Mucosa of descending colon (tissue), 3 donors: ENCODE data around the gene HOXC6. TPM values are rescaled to one million over a fixed set of nuclear protein-coding genes. Genes with fewer than 3 reads are reported as not detected.
"Not testable (repeated sequence)": the region's sequence is repeated elsewhere in the genome, so short reads cannot be mapped to it uniquely, and the experiment has no call there.

ENCODE experiments used
- ATAC-seq: fragments of 200-7000 bp; cut with Tn5 transposase; one replicate; pipeline ENCODE4 v1.9.1; 2020; ENCODE audit warnings: mild to moderate bottlenecking, moderate library complexity
- DNase-seq, 3 donors: peaks; one replicate each; pipeline ENCODE4 v3.0.0-alpha.2; 2020
- H3K36me3 ChIP-seq: fragments of 200-600 bp; one replicate; pipeline ENCODE4 v1.8.0; 2021; ENCODE audit warnings: low read depth, mild to moderate bottlenecking
- H3K4me1 ChIP-seq: fragments of 200-600 bp; one replicate; pipeline ENCODE4 v1.8.0; 2021; ENCODE audit warnings: low read depth, mild to moderate bottlenecking
- H3K4me3 ChIP-seq: fragments of 200-600 bp; one replicate; pipeline ENCODE4 v1.8.0; 2021; ENCODE audit warnings: mild to moderate bottlenecking
- H3K9me3 ChIP-seq: fragments of 200-600 bp; one replicate; pipeline ENCODE4 v1.8.0; 2021; ENCODE audit warnings: mild to moderate bottlenecking
- CTCF ChIP-seq: fragments of 200-600 bp; IDR thresholded peaks from one replicate; pipeline ENCODE4 v1.8.0; 2022; ENCODE audit warnings: antibody characterized with exemption, mild to moderate bottlenecking
- intact Hi-C, 2 donors: fragments of 100-400 bp; cut with DNase I in 1 of 2; cut with micrococcal nuclease in 1 of 2; formaldehyde crosslinking; loops; one replicate each; pipeline versions ENCODE4 v1.11.0 to v1.11.1; 2022; cut with DNase I, micrococcal nuclease
- total RNA-seq, 3 donors: library from RNA; stranded (reverse); fragmentation: NEBNext Ultra II Directional in 2 of 3; extraction: Animal tissue kit (Norgen Biotek cat#: 25700) in 2 of 3; gene quantifications; one replicate each; pipeline versions ENCODE4 v1.2.1 to v1.2.4, GENCODE V29; 2021 to 2023
- donor health status: DM: no; HTN: no; CAD: no; lungs with moderate emphysema.
- donor health status: DM: no; HTN: no; CAD: no.
- donor health status: DM: no; HTN: yes; CAD: no.

The HOXC6 gene
- total RNA-seq, 3 donors from 2014 or later = 0.22 to 0.32 TPM; not detected in 1

- no peak for TF ChIP-seq CTCF
- DNase-seq = no peak
These were observed 11.9 kb downstream of the HOXC6 start for GRCh38 chr12:54040148-54040494.

GRCh38 chr12:54040648-54041047 lies 12.4 kb downstream of the HOXC6 start:
- no peaks in the 10 kb centered on the region for H3K4me1 ChIP-seq
- no peaks in the 10 kb centered on the region for H3K9me3 ChIP-seq
- ATAC-seq (no peak), DNase-seq (no peak)
- no peak overlapping the region for H3K4me3 ChIP-seq
- no peak for TF ChIP-seq CTCF
- intact Hi-C loops = no loop called here
- H3K36me3 ChIP-seq = no peaks in the 10 kb centered on the region

More at GRCh38 chr12:54040148-54040494, 11.9 kb downstream of the HOXC6 start:
- no peak for ATAC-seq
- Histone ChIP-seq H3K4me1 (no peaks in the 10 kb centered on the region), H3K36me3 (no peaks in the 10 kb centered on the region), H3K9me3 (no peaks in the 10 kb centered on the region), H3K4me3 (no peak overlapping the region)
- intact Hi-C loops = no loop called here

GRCh38 chr12:54041097-54041690 lies 13.0 kb downstream of the HOXC6 start:
- H3K9me3 ChIP-seq = no peaks in the 10 kb centered on the region
- H3K4me3 ChIP-seq = no peak overlapping the region
- DNase-seq (no peak), ATAC-seq (no peak)
- H3K4me1 ChIP-seq = no peaks in the 10 kb centered on the region
- H3K36me3 ChIP-seq = no peaks in the 10 kb centered on the region
- intact Hi-C loops = no loop called here
- TF ChIP-seq CTCF = no peak

GRCh38 chr12:54042033-54042432 lies 13.8 kb downstream of the HOXC6 start:
- DNase-seq, H3K4me3 ChIP-seq, H3K36me3 ChIP-seq, ATAC-seq, intact Hi-C loops, H3K9me3 ChIP-seq, H3K4me1 ChIP-seq: not testable (repeated sequence)

GRCh38 chr12:54042970-54043853 lies 15.0 kb downstream of the HOXC6 start:
- Histone ChIP-seq H3K4me1 (no peaks in the 10 kb centered on the region), H3K4me3 (no peak overlapping the region), H3K36me3 (no peaks in the 10 kb centered on the region), H3K9me3 (no peaks in the 10 kb centered on the region)
- intact Hi-C loops = no loop called here
- TF ChIP-seq CTCF = no peak
- DNase-seq (no peak), ATAC-seq (no peak)

- intact Hi-C loops = no loop called here
- no peak for ATAC-seq
These were observed 16.3 kb downstream of the HOXC6 start for GRCh38 chr12:54044425-54045103.

More at GRCh38 chr12:54044425-54045103, 16.3 kb downstream of the HOXC6 start:
- Histone ChIP-seq H3K4me3 (no peak overlapping the region), H3K4me1 (no peaks in the 10 kb centered on the region), H3K36me3 (no peaks in the 10 kb centered on the region), H3K9me3 (no peaks in the 10 kb centered on the region)
- no peak for DNase-seq
- no peak for TF ChIP-seq CTCF
